Neural crest cell (in vitro differentiated cells): ENCODE results near the gene COL15A1. TPM values are rescaled to one million over a fixed set of nuclear protein-coding genes. Genes with fewer than 3 reads are reported as not detected.

ENCODE experiments used
- DNase-seq: peaks from one replicate; pipeline ENCODE4 v3.0.0; 2021; ENCODE audit warnings: low read depth, mixed read lengths, low spot score
- H3K27ac Mint-ChIP-seq: one replicate; pipeline ENCODE4 v1.8.0; 2021; ENCODE audit warnings: mild to moderate bottlenecking, mixed read lengths; ENCODE audit not compliant: unreplicated experiment
- H3K27me3 Mint-ChIP-seq: 2 replicates; pipeline ENCODE4 v1.8.0; 2021; ENCODE audit warnings: low read depth, mild to moderate bottlenecking, mixed read lengths
- H3K36me3 Mint-ChIP-seq: 2 replicates; pipeline ENCODE4 v1.8.0; 2021; ENCODE audit warnings: low read depth, mild to moderate bottlenecking, mixed read lengths
- H3K4me1 Mint-ChIP-seq: 2 replicates; pipeline ENCODE4 v1.8.0; 2021; ENCODE audit warnings: mixed read lengths
- H3K4me3 Mint-ChIP-seq: one replicate; pipeline ENCODE4 v1.8.0; 2021; ENCODE audit warnings: mild to moderate bottlenecking, mixed read lengths
- H3K9me3 Mint-ChIP-seq: 2 replicates; pipeline ENCODE4 v1.8.0; 2021; ENCODE audit warnings: mixed read lengths
- total RNA-seq: library from RNA; stranded (reverse); gene quantifications from 2 replicates; pipeline ENCODE4 v1.2.1, GENCODE V29; 2021
- TF ChIP-seq, protein P1 (sequence below): fragments of 200-600 bp; sonication (generic); conservative IDR thresholded peaks from 2 replicates; pipeline ENCODE4 v1.5.0; 2021; ENCODE audit warnings: antibody characterized with exemption, mild to moderate bottlenecking

Gene COL15A1
- total RNA-seq, 1 donor from 2014 or later: 0.33 TPM

- no peaks in the 10 kb centered on the region for H3K4me1 Mint-ChIP-seq
- TF ChIP-seq, protein P1, sequence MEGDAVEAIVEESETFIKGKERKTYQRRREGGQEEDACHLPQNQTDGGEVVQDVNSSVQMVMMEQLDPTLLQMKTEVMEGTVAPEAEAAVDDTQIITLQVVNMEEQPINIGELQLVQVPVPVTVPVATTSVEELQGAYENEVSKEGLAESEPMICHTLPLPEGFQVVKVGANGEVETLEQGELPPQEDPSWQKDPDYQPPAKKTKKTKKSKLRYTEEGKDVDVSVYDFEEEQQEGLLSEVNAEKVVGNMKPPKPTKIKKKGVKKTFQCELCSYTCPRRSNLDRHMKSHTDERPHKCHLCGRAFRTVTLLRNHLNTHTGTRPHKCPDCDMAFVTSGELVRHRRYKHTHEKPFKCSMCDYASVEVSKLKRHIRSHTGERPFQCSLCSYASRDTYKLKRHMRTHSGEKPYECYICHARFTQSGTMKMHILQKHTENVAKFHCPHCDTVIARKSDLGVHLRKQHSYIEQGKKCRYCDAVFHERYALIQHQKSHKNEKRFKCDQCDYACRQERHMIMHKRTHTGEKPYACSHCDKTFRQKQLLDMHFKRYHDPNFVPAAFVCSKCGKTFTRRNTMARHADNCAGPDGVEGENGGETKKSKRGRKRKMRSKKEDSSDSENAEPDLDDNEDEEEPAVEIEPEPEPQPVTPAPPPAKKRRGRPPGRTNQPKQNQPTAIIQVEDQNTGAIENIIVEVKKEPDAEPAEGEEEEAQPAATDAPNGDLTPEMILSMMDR: no peak
- H3K27ac Mint-ChIP-seq: no peak overlapping the region
- no peaks in the 10 kb centered on the region for H3K9me3 Mint-ChIP-seq
- H3K36me3 Mint-ChIP-seq: no peaks in the 10 kb centered on the region
- no peak overlapping the region for H3K4me3 Mint-ChIP-seq
- no peak for DNase-seq
- H3K27me3 Mint-ChIP-seq: no peaks in the 10 kb centered on the region
Measured at GRCh38 chr9:98903961-98904411, 39.7 kb upstream of the COL15A1 start.

GRCh38 chr9:98905015-98905414 lies 38.7 kb upstream of the COL15A1 start:
- DNase-seq: no peak
- no peaks in the 10 kb centered on the region for H3K36me3 Mint-ChIP-seq

DNA sequence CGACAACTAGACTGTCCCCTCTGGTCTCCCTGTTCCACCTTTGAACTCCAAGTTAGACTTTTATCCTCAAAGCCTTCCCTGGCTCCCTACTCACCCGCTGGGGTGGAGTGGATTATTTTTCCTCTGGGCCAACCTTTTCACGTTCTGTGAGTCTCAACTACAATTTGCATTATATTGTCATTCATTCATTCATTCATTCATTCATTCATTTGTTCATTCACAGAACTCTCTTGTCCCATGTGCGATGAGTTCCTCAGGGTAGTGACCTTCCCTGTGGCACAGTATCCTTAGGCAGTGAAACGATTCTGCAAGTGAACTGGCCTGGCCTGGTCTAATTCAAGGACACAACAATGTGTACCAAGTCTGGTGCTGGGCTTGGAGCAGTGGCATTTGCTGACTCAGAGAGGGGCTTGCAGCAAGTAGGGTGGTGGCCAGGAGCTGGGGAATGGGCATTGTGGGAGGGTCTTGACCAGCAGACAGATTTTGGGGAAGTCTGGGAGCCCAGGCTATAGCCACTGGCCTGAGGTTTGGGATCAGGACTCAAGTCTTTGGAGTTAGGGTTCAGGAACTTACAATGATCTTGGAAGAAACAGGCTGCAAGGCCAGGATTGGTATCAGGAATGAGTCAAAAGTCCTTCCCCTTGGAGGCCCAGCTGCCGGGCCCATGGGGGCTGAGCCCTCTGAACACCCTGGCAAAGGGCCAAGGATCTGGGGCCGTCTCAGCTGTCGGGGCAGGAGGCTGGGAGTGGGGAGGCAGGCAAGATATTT lies 37.2 kb upstream of the COL15A1 start:
- no peak overlapping the region for H3K27ac Mint-ChIP-seq
- DNase-seq: no peak
- H3K4me1 Mint-ChIP-seq: no peaks in the 10 kb centered on the region
- no peaks in the 10 kb centered on the region for H3K36me3 Mint-ChIP-seq
- no peaks in the 10 kb centered on the region for H3K9me3 Mint-ChIP-seq
- H3K4me3 Mint-ChIP-seq: no peak overlapping the region
- TF ChIP-seq, protein P1: no peak
- no peaks in the 10 kb centered on the region for H3K27me3 Mint-ChIP-seq

More at GRCh38 chr9:98905015-98905414, 38.7 kb upstream of the COL15A1 start:
- Mint-ChIP-seq H3K27me3 (no peaks in the 10 kb centered on the region), H3K27ac (no peak overlapping the region), H3K4me3 (no peak overlapping the region), H3K9me3 (no peaks in the 10 kb centered on the region), H3K4me1 (no peaks in the 10 kb centered on the region)
- TF ChIP-seq, protein P1: no peak

DNA sequence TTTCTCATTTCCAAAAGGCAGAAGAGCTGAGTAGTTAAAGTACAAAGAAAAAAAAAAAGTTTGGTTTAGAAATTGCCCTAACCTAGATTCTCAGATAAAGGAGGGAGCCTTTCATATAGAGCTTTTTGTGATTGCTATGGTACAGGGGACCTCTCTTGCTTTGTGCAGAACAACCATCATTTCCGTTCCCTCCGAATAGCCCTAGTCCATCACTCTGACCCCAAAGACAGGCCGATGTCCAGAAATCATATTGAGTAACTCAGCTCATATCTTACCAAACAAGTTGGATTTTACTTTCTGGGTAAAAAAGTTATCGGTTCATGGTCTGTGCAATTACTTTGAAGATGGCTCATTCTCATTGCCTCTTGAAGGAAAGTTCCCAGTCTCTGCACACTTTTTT lies 36.7 kb upstream of the COL15A1 start:
- Mint-ChIP-seq H3K9me3 (no peaks in the 10 kb centered on the region), H3K4me3 (no peak overlapping the region), H3K4me1 (no peaks in the 10 kb centered on the region), H3K36me3 (no peaks in the 10 kb centered on the region), H3K27me3 (no peaks in the 10 kb centered on the region), H3K27ac (peak overlapping the region; percentile 31)
- TF ChIP-seq, protein P1: no peak
- no peak for DNase-seq

- no peaks in the 10 kb centered on the region for H3K9me3 Mint-ChIP-seq
- no peak for DNase-seq
- no peaks in the 10 kb centered on the region for H3K27me3 Mint-ChIP-seq
- no peaks in the 10 kb centered on the region for H3K4me1 Mint-ChIP-seq
- H3K4me3 Mint-ChIP-seq: no peak overlapping the region
- TF ChIP-seq, protein P1: no peak
- H3K36me3 Mint-ChIP-seq: no peaks in the 10 kb centered on the region
- H3K27ac Mint-ChIP-seq: no peak overlapping the region
Measured at GRCh38 chr9:98908897-98909634, 34.6 kb upstream of the COL15A1 start.
